ENCODE data around the gene OXNAD1.
A peak's percentile ranks its signal among the peaks of the same experiment; 100 is the strongest.

Gene OXNAD1

GRCh38 chr3:16325850-16326249 is 60.8 kb downstream of the OXNAD1 start:
- no peak for DNase-seq (ENCODE audit: extremely low read depth in 1 of 2, low read depth in 1 of 2)

GRCh38 chr3:16326724-16327349 is 61.8 kb downstream of the OXNAD1 start:
- DNase-seq (ENCODE audit: extremely low read depth in 1 of 2, low read depth in 1 of 2), result no peak

- no peak for DNase-seq (ENCODE audit: extremely low read depth in 1 of 2, low read depth in 1 of 2)
Measured at GRCh38 chr3:16328124-16328523, 63.1 kb downstream of the OXNAD1 start.

- DNase-seq (ENCODE audit: extremely low read depth in 1 of 2, low read depth in 1 of 2), result no peak
Measured at GRCh38 chr3:16329036-16329825, 64.2 kb downstream of the OXNAD1 start.

GRCh38 chr3:16329826-16330129 is 64.8 kb downstream of the OXNAD1 start:
- no peak for DNase-seq (ENCODE audit: extremely low read depth in 1 of 2, low read depth in 1 of 2)

GRCh38 chr3:16330351-16330750 is 65.3 kb downstream of the OXNAD1 start:
- no peak for DNase-seq (ENCODE audit: extremely low read depth in 1 of 2, low read depth in 1 of 2)

GRCh38 chr3:16331319-16331883 is 66.4 kb downstream of the OXNAD1 start:
- DNase-seq (ENCODE audit: extremely low read depth in 1 of 2, low read depth in 1 of 2), result no peak

GRCh38 chr3:16332904-16333426 is 68.0 kb downstream of the OXNAD1 start:
- no peak for DNase-seq (ENCODE audit: extremely low read depth in 1 of 2, low read depth in 1 of 2)

GRCh38 chr3:16334909-16335308 is 69.9 kb downstream of the OXNAD1 start:
- no peak for DNase-seq (ENCODE audit: extremely low read depth in 1 of 2, low read depth in 1 of 2)

GRCh38 chr3:16335333-16335732 is 70.3 kb downstream of the OXNAD1 start:
- DNase-seq (ENCODE audit: extremely low read depth in 1 of 2, low read depth in 1 of 2), result no peak

GRCh38 chr3:16335772-16336645 is 71.0 kb downstream of the OXNAD1 start:
- no peak for DNase-seq (ENCODE audit: extremely low read depth in 1 of 2, low read depth in 1 of 2)

- DNase-seq (ENCODE audit: extremely low read depth in 1 of 2, low read depth in 1 of 2), result no peak
Measured at GRCh38 chr3:16336825-16337224, 71.8 kb downstream of the OXNAD1 start.

GRCh38 chr3:16337856-16338540 is 73.0 kb downstream of the OXNAD1 start:
- peak; percentile 12 to 22 for DNase-seq (ENCODE audit: extremely low read depth in 1 of 2, low read depth in 1 of 2)

- DNase-seq (ENCODE audit: extremely low read depth in 1 of 2, low read depth in 1 of 2), result no peak
Measured at GRCh38 chr3:16338999-16339398, 74.0 kb downstream of the OXNAD1 start.

- no peak for DNase-seq (ENCODE audit: extremely low read depth in 1 of 2, low read depth in 1 of 2)
Measured at GRCh38 chr3:16343101-16343500, 78.1 kb downstream of the OXNAD1 start.

GRCh38 chr3:16346413-16347081 is 81.5 kb downstream of the OXNAD1 start:
- DNase-seq (ENCODE audit: extremely low read depth in 1 of 2, low read depth in 1 of 2), result no peak

GRCh38 chr3:16347548-16347947 is 82.5 kb downstream of the OXNAD1 start:
- no peak for DNase-seq (ENCODE audit: extremely low read depth in 1 of 2, low read depth in 1 of 2)

GRCh38 chr3:16349986-16350596 is 85.1 kb downstream of the OXNAD1 start:
- DNase-seq (ENCODE audit: extremely low read depth in 1 of 2, low read depth in 1 of 2), result no peak

- no peak for DNase-seq (ENCODE audit: extremely low read depth in 1 of 2, low read depth in 1 of 2)
Measured at GRCh38 chr3:16350597-16351318, 85.7 kb downstream of the OXNAD1 start.
